ENCODE measurements around the gene ST3GAL3.
A peak's percentile ranks its signal among the peaks of the same experiment; 100 is the strongest.

ST3GAL3 gene

GRCh38 chr1:43707190-43708001 lies at the start of gene ST3GAL3:
Gene ST3GAL3, plus strand, starts transcription at chr1:43707536. Its CDS starts 28,727 bp downstream, at chr1:43736263.
- peak; percentile 78 for DNase-seq

- no peak for DNase-seq
Measured at GRCh38 chr1:43659212-43660166, 47.8 kb upstream of the ST3GAL3 start.

GRCh38 chr1:43660355-43660754 lies 47.0 kb upstream of the ST3GAL3 start:
- DNase-seq = no peak

DNA sequence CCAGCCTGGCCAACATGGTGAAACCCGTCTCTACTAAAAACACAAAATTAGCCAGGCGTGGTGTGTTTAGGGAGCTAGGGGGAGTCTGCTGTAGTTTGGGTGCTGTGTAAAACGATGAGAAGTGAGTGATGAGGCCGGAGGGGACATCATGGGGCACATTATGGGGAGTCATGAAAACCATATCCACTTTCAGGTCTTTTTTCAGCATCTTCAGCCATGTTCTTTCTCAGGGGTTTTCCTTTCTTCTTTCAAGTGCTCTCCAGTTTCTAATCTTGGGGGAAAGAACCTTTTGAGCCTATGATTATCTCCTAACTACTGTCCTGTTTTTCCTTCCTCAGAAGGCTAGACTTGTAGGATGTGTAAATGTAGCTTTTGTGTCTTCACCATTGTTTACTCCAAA lies 43.0 kb upstream of the ST3GAL3 start:
- no peak for DNase-seq

- DNase-seq = peak; percentile 69
Measured at GRCh38 chr1:43666608-43667007, 40.7 kb upstream of the ST3GAL3 start.

GRCh38 chr1:43668956-43669355 lies 38.4 kb upstream of the ST3GAL3 start:
- no peak for DNase-seq

DNA sequence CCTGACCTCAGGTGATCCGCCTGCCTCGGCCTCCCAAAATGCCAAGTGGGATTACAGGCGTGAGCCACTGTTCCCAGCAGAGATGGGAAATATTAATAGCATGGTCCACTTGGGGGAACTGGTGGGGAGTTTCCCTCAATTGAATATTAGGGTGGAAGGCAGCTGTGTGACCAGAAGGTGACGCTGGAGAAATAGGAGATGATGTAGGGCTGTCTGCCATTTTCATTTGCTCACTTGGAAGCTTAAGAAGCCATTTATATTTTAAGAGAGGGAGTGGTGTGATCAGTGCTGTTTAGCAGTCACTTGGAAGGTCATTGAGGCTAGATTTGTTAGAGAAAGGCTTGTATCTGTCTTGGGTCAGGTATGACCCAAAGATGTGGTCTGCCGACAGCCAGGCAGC lies 37.5 kb upstream of the ST3GAL3 start:
- no peak for DNase-seq

- no peak for DNase-seq
Measured at GRCh38 chr1:43671193-43671592, 36.1 kb upstream of the ST3GAL3 start.

DNA sequence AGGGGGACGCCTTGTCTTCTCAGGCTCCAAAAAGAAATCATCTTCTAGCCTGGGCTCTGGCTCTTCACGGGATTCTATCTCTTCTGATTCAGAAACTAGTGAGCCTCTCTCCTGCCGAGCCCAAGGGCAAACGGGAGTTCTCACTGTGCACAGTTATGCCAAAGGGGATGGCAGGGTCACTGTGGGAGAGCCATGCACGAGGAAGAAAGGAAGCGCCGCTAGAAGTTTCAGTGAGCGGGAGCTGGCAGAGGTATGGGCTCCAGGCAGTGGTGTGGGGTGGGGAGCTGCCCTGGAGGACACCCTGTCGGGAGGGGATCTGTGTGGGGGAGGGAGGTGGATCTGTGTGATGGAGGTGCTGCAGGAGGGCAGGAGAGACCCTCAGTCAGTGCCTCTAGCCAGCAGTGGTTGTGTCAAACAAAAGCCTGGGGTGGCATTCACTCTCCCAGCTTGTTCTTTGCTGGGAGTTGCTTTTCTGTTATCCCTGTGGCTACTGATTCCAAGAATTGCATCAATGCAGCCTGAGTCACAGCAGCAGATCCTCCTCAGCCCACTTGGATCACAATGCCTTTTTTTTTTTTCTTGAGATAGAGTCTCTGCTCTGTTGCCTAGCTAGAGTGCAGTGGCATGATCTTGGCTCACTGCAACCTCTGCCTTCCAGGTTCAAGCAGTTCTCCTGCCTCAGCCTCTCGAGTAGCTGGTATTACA lies 35.6 kb upstream of the ST3GAL3 start:
- DNase-seq = no peak

DNA sequence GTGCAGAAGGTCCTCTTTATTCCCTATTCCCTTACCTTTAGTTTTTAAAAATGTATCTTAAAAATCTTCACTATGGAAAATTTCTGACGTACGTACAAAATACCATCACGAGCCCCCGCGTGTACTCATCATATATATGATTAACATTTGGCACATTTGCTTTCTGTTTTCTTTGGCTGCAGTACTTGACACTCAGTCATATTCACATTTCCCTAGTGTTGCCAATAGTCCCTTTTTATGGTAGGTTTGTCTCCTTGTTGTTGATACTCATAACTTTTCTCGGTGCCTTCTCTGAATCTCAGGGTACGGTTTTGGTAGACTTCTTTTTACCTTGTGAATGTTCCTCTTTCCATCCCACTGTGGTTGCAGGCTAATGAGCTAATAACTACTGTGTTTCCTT lies 34.1 kb upstream of the ST3GAL3 start:
- no peak for DNase-seq

GRCh38 chr1:43678940-43679339 lies 28.4 kb upstream of the ST3GAL3 start:
- DNase-seq = no peak

DNA sequence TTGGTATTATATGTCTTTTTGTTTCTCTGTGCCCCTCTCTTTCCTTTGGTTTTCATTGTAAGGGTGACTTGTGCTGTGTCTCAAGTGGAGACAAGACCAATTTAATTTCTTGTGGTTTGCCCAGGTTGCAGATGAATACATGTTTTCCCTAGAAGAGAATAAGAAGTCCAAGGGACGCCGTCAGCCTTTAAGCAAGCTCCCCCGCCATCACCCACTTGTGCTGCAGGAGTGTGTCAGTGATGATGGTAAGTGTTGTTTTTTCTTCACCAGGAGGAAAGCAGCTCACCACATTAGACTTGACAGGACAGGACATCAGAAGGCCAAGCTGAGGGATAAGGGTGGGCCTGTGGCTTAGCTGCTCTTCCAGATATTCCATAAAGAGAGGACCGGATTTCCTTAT lies 23.8 kb upstream of the ST3GAL3 start:
- DNase-seq = no peak

DNA sequence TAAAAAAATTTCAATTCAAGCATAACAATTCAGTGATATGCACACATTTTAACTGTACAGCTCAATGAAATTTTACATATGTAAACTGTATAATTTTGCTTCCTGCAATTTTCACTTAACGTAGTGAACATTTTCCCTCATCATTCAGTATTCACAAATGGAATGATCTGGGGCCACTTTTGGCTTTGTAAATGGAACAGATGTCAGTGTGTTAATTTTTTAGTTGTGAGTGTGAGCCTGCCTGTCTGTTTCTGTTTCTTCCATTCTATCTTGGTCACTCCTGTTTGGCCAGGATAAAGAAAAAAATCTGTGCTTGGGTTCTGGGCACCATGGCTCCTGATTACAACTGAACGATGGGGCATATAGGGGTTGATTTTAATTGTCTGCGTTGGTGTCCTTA lies 20.5 kb upstream of the ST3GAL3 start:
- DNase-seq = no peak

- no peak for DNase-seq
Measured at GRCh38 chr1:43687301-43688108, 19.8 kb upstream of the ST3GAL3 start.

DNA sequence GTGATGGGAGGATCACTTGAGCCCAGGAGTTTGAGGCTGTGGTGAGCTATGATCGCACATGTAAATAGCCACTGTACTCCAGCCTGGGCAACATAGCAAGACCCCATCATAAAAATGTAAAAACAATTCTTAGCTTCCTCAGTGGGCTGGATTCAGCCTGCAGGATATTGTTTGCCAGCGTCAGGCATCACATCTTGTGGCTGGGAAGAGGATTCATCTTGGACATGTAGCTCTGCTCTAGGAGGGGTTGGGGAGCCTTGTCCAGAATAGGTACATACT lies 19.3 kb upstream of the ST3GAL3 start:
- DNase-seq = no peak

- DNase-seq = no peak
Measured at GRCh38 chr1:43688594-43689000, 18.7 kb upstream of the ST3GAL3 start.

DNA sequence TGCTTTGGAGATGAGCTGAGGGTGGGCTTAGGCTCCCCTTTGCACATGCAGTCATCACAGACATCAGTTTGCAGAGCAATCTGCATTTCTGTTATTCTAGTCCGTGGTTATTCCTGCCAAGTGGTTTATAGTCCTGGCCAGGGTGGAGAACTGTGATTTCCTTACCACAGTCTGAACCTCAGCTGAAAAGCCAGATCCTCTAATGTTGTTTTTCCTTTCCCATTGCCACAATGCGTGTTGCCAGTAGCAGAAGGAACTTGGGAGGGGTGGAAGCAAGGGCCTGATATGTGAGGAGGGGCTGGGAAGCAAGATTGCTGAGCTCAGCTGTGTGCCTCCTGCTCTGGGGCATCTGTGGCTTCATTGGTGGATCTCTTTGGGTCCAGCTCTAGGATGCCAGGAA lies 18.0 kb upstream of the ST3GAL3 start:
- no peak for DNase-seq

- DNase-seq = no peak
Measured at GRCh38 chr1:43691871-43692815, 15.2 kb upstream of the ST3GAL3 start.

DNA sequence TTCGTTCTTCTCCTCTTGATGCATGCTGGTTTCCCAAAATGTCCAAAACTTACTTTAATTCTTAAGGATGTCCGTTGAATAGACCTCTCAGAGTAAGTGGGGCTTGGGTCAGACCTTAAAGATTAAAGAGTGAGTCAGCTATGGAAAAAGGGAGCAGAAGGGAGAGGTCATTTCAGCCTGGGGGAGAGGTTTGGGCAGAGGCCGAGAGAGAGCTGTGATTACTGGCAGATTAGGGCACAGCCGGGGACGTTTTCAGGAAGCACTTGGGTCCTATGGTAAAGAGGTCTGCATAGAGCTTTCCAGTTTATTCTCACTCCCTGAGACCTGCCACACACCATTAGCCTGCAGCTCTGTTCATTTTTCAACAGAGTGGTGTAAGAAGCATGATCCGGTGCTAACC lies 14.0 kb upstream of the ST3GAL3 start:
- no peak for DNase-seq

DNA sequence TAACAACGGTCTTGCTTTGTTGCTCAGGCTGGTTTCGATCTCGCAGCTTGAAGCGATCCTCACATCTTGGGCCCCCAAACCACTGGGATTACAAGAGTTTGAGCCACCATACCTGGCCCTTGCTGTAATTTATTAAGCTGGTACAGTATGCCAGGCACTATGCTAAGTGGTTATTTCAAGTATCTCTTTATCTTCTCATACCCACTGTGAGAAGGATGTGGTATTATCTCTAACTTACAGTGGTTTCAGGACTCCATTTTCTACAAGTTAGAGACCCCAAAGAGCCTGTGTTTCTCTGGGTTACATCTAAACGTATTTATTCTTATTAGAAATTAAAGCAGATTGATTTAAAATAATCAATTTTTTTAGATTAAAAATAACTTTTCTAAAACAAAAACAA lies 8.1 kb upstream of the ST3GAL3 start:
- DNase-seq = no peak

DNA sequence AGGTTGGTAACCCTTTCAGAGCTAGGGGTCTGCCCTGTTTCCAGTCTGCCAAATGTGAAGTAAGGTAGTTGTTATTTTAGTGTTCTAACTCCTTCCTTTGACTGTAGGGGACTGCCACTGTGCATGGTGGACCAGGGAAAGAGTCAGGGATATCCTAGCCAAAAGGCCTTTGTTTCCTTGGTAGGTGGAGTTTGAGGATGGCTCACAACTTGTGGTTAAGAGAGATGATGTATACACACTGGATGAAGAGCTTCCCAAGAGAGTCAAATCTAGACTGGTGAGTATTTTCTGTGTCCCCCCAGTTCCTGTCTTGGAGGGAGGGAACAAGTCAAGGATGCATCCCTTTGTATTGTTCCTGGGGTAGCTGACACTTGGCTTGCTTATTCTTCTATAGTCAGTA lies 3.5 kb upstream of the ST3GAL3 start:
- DNase-seq = no peak

DNA sequence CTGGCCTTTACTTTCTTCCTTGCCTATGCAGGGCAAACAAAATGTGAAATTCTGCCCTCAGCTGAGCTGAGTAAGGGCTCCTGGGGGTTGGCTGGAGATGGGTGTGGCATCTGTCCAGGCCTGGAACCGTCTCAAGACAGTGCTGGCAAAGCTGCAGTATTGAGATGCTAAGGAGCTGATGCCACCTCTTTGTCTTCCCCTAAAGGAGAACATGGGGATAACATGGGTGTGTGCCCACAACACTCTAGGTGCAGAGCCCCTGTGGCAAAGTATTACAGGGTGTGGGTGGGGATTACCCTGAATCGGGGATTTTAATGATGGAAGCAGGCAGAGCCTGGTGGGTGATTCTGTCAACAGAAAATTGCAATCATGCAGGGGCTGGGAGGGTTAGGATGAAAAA lies 2.5 kb upstream of the ST3GAL3 start:
- no peak for DNase-seq

Data from DMS79 (cell line).